PC-9 (cell line): ENCODE data around the gene FFAR2. TPM values are rescaled to one million over a fixed set of nuclear protein-coding genes. Genes with fewer than 3 reads are reported as not detected.

Experiments used
- BruUV-seq: library from RNA; stranded (reverse); fragments of 400-500 nt; replicated peaks from 2 replicates; lab custom pipeline; 2021; lab: Mats Ljungman, UMichigan
- CTCF ChIA-PET: fragments of 300-600 bp; sonication (Branson Sonifier 250); formaldehyde crosslinking; loops from one replicate; lab custom pipeline; 2022; ENCODE audit warnings: antibody characterized with exemption; lab: Charles Lee
- POLR2A ChIA-PET: fragments of 300-600 bp; sonication (Branson Sonifier 250); formaldehyde crosslinking; loops from one replicate; lab custom pipeline; 2022; ENCODE audit warnings: antibody characterized with exemption; ENCODE audit not compliant: unreplicated experiment; lab: Charles Lee
- DNase-seq, 2 experiments: peaks; one replicate each; pipeline versions ENCODE4 v3.0.0 to v3.0.0-alpha.2; 2015 to 2022; ENCODE audit warnings: mixed read lengths in 1 of 2
- H2AFZ ChIP-seq: fragments of 200-600 bp; sonication (generic); 2 replicates; pipeline ENCODE4 v1.8.1; 2017; ENCODE audit warnings: antibody characterized with exemption
- H3F3A ChIP-seq: fragments of 200-600 bp; sonication (generic); 2 replicates; pipeline ENCODE4 v1.8.1; 2017; ENCODE audit warnings: antibody characterized with exemption, mild to moderate bottlenecking, low read depth; ENCODE audit not compliant: insufficient read depth
- H3K27ac ChIP-seq: fragments of 200-600 bp; sonication (generic); 2 replicates; pipeline ENCODE4 v1.6.1; 2016; ENCODE audit warnings: mixed run types
- H3K27me3 ChIP-seq: fragments of 200-600 bp; sonication (generic); 2 replicates; pipeline ENCODE4 v1.6.1; 2016; ENCODE audit warnings: low read depth, mixed run types; ENCODE audit not compliant: insufficient read depth
- H3K36me3 ChIP-seq: fragments of 200-600 bp; sonication (generic); 2 replicates; pipeline ENCODE4 v1.6.1; 2016; ENCODE audit warnings: low read depth, mixed run types
- H3K4me1 ChIP-seq: fragments of 200-600 bp; sonication (generic); replicated peaks from 2 replicates; pipeline ENCODE4 v1.6.1; 2016; ENCODE audit warnings: mixed run types; ENCODE audit not compliant: insufficient read depth
- H3K4me2 ChIP-seq: fragments of 200-600 bp; sonication (generic); 2 replicates; pipeline ENCODE4 v1.6.1; 2017; ENCODE audit warnings: mixed run types
- H3K4me3 ChIP-seq: fragments of 200-600 bp; sonication (generic); 2 replicates; pipeline ENCODE4 v1.6.1; 2016; ENCODE audit warnings: mixed run types
- H3K79me2 ChIP-seq: fragments of 200-600 bp; sonication (generic); 2 replicates; pipeline ENCODE4 v1.6.1; 2017; ENCODE audit warnings: low read depth, mixed run types
- H3K9me2 ChIP-seq: fragments of 200-600 bp; sonication (generic); 2 replicates; pipeline ENCODE4 v1.8.1; 2017; ENCODE audit warnings: mild to moderate bottlenecking; ENCODE audit not compliant: insufficient read depth
- H3K9me3 ChIP-seq: fragments of 200-600 bp; sonication (generic); 2 replicates; pipeline ENCODE4 v1.8.1; 2016; ENCODE audit warnings: low read depth; ENCODE audit not compliant: insufficient read depth
- H4K20me1 ChIP-seq: fragments of 200-600 bp; sonication (generic); 2 replicates; pipeline ENCODE4 v1.8.1; 2017; ENCODE audit not compliant: insufficient read depth
- CTCF ChIP-seq: fragments of 200-600 bp; sonication (generic); conservative IDR thresholded peaks from 2 replicates; pipeline ENCODE4 v1.6.1; 2017; ENCODE audit warnings: mixed run types, antibody characterized with exemption, mild to moderate bottlenecking, moderate library complexity
- EZH2 ChIP-seq: fragments of 200-600 bp; sonication (generic); IDR thresholded peaks from 2 replicates; pipeline ENCODE4 v1.8.0; 2017; ENCODE audit warnings: antibody characterized with exemption, low read depth
- intact Hi-C: fragments of 100-400 bp; cut with micrococcal nuclease; formaldehyde crosslinking; loops from one replicate; pipeline ENCODE4 v1.10.0; 2022; ENCODE audit not compliant: unreplicated experiment
- total RNA-seq: library from RNA; stranded (reverse); gene quantifications from 2 replicates; pipeline ENCODE4 v1.2.3, GENCODE V29; 2021

The FFAR2 gene
- total RNA-seq, 1 experiment from 2014 or later = not detected

GRCh38 chr19:35417713-35418534 lies 30.1 kb upstream of the FFAR2 start:
- Histone ChIP-seq H3K9me2 (no peaks in the 10 kb centered on the region), H2AFZ (no peak overlapping the region), H3K4me3 (no peak overlapping the region), H3F3A (no peaks in the 10 kb centered on the region), H3K4me1 (no peaks in the 10 kb centered on the region), H3K27me3 (peaks cover 71% of the 10 kb centered on the region), H3K79me2 (no peaks in the 10 kb centered on the region), H4K20me1 (no peaks in the 10 kb centered on the region), H3K36me3 (no peaks in the 10 kb centered on the region), H3K4me2 (no peak overlapping the region), H3K27ac (no peak overlapping the region), H3K9me3 (no peaks in the 10 kb centered on the region)
- DNase-seq = no peak
- POLR2A ChIA-PET = no interaction called here
- TF ChIP-seq CTCF = no peak
- no peak for TF ChIP-seq EZH2
- intact Hi-C loops = no loop called here
- CTCF ChIA-PET = no interaction called here
- no TSS peak for BruUV-seq

- ChIA-PET POLR2A (interaction anchor here (0.7 kb wide), 1 partner anchor 73 kb away, joined by 3 read pairs; no protein-coding TSS in a partner anchor), CTCF (no interaction called here)
- Histone ChIP-seq H3K9me2 (no peaks in the 10 kb centered on the region), H3F3A (no peaks in the 10 kb centered on the region), H3K9me3 (no peaks in the 10 kb centered on the region), H3K4me3 (no peak overlapping the region), H3K79me2 (no peaks in the 10 kb centered on the region), H3K27ac (no peak overlapping the region), H2AFZ (no peak overlapping the region), H4K20me1 (no peaks in the 10 kb centered on the region), H3K4me2 (no peak overlapping the region), H3K36me3 (no peaks in the 10 kb centered on the region), H3K27me3 (peaks cover 63% of the 10 kb centered on the region), H3K4me1 (no peaks in the 10 kb centered on the region)
- no peak for TF ChIP-seq EZH2
- TF ChIP-seq CTCF = no peak
- intact Hi-C loops = no loop called here
- no TSS peak for BruUV-seq
- DNase-seq = no peak
These were observed 29.0 kb upstream of the FFAR2 start for GRCh38 chr19:35419046-35419445.

GRCh38 chr19:35419805-35420204 lies 28.3 kb upstream of the FFAR2 start:
- Histone ChIP-seq H3K36me3 (no peaks in the 10 kb centered on the region), H3K27me3 (peaks cover 56% of the 10 kb centered on the region), H3K9me2 (no peaks in the 10 kb centered on the region), H3K9me3 (no peaks in the 10 kb centered on the region), H4K20me1 (no peaks in the 10 kb centered on the region), H3K27ac (no peak overlapping the region), H3F3A (no peaks in the 10 kb centered on the region), H3K4me3 (no peak overlapping the region), H3K4me1 (no peaks in the 10 kb centered on the region), H3K4me2 (no peak overlapping the region), H2AFZ (no peak overlapping the region), H3K79me2 (no peaks in the 10 kb centered on the region)
- TF ChIP-seq EZH2 (no peak), CTCF (no peak)
- CTCF ChIA-PET = no interaction called here
- POLR2A ChIA-PET = no interaction called here
- no peak for DNase-seq
- BruUV-seq = no TSS peak
- intact Hi-C loops = no loop called here
